SK-N-SH treated with all-trans-retinoic acid at 6 μM for 48 hours (cell line): ENCODE results near the gene PACSIN3.

Source experiments
- ATAC-seq: fragments of 200-7000 bp; cut with Tn5 transposase; 3 replicates; pipeline ENCODE4 v1.9.1; 2020; ENCODE audit warnings: mild to moderate bottlenecking, moderate library complexity
- ARNTL ChIP-seq: fragments of 450-650 bp; formaldehyde crosslinking; IDR thresholded peaks from 2 replicates; pipeline ENCODE4 v1.5.0; 2020; ENCODE audit warnings: low read depth, mild to moderate bottlenecking, moderate library complexity, borderline replicate concordance
- BACH2 ChIP-seq: fragments of 250-450 bp; sonication (Bioruptor Pico); IDR thresholded peaks from 2 replicates; pipeline ENCODE4 v1.9.0; 2021; ENCODE audit warnings: mild to moderate bottlenecking, borderline replicate concordance
- CREB5 ChIP-seq: fragments of 250-450 bp; sonication (Bioruptor Pico); IDR thresholded peaks from 2 replicates; pipeline ENCODE4 v1.5.1; 2020; ENCODE audit warnings: low read depth, mild to moderate bottlenecking, moderate library complexity
- CSDC2 ChIP-seq: fragments of 250-450 bp; sonication (Bioruptor Pico); IDR thresholded peaks from 2 replicates; pipeline ENCODE4 v1.5.0; 2020; ENCODE audit warnings: mild to moderate bottlenecking, moderate library complexity
- ESRRG ChIP-seq: fragments of 250-450 bp; sonication (Bioruptor Pico); IDR thresholded peaks from 2 replicates; pipeline ENCODE4 v1.6.1; 2021; ENCODE audit warnings: mild to moderate bottlenecking
- GLIS3 ChIP-seq: fragments of 250-450 bp; sonication (Bioruptor Pico); IDR thresholded peaks from 2 replicates; pipeline ENCODE4 v1.5.0; 2020; ENCODE audit warnings: mild to moderate bottlenecking, moderate library complexity
- ISL1 ChIP-seq: fragments of 250-450 bp; sonication (Bioruptor Pico); IDR thresholded peaks from 2 replicates; pipeline ENCODE4 v2.1.2; 2022; ENCODE audit warnings: mild to moderate bottlenecking, moderate library complexity
- OSR1 ChIP-seq: fragments of 250-450 bp; sonication (Bioruptor Pico); IDR thresholded peaks from 2 replicates; pipeline ENCODE4 v1.8.0; 2022; ENCODE audit warnings: moderate library complexity, mild to moderate bottlenecking, inconsistent platforms
- PATZ1 ChIP-seq: fragments of 250-450 bp; sonication (Bioruptor Pico); IDR thresholded peaks from 2 replicates; pipeline ENCODE4 v1.8.0; 2020; ENCODE audit warnings: mild to moderate bottlenecking, moderate library complexity, borderline replicate concordance
- PPARA ChIP-seq: fragments of 250-450 bp; sonication (Bioruptor Pico); IDR thresholded peaks from 2 replicates; pipeline ENCODE4 v1.5.0; 2020; ENCODE audit warnings: mild to moderate bottlenecking, borderline replicate concordance
- RARB ChIP-seq: fragments of 250-450 bp; sonication (Bioruptor Pico); IDR thresholded peaks from 2 replicates; pipeline ENCODE4 v1.8.0; 2021; ENCODE audit warnings: mild to moderate bottlenecking, moderate library complexity
- SNAI2 ChIP-seq: fragments of 250-450 bp; sonication (Bioruptor Pico); IDR thresholded peaks from 2 replicates; pipeline ENCODE4 v1.5.0; 2020; ENCODE audit warnings: mild to moderate bottlenecking, moderate library complexity
- TCF4 ChIP-seq: fragments of 250-450 bp; sonication (Bioruptor Pico); IDR thresholded peaks from 2 replicates; pipeline ENCODE4 v1.8.0; 2021; ENCODE audit warnings: mild to moderate bottlenecking, moderate library complexity, borderline replicate concordance
- TOX ChIP-seq: fragments of 250-450 bp; sonication (Bioruptor Pico); IDR thresholded peaks from 2 replicates; pipeline ENCODE4 v1.8.0; 2021; ENCODE audit warnings: mild to moderate bottlenecking, moderate library complexity, borderline replicate concordance
- TSHZ2 ChIP-seq: fragments of 250-450 bp; sonication (Bioruptor Pico); IDR thresholded peaks from 2 replicates; pipeline ENCODE4 v1.5.0; 2020; ENCODE audit warnings: mild to moderate bottlenecking, moderate library complexity
- ZC3H10 ChIP-seq: fragments of 250-450 bp; sonication (Bioruptor Pico); IDR thresholded peaks from 2 replicates; pipeline ENCODE4 v1.5.1; 2021; ENCODE audit warnings: mild to moderate bottlenecking, moderate library complexity
- ZFP3 ChIP-seq: fragments of 250-450 bp; sonication (Bioruptor Pico); IDR thresholded peaks from 2 replicates; pipeline ENCODE4 v1.5.0; 2020; ENCODE audit warnings: mild to moderate bottlenecking, moderate library complexity
- ZFP30 ChIP-seq: fragments of 450-650 bp; formaldehyde crosslinking; IDR thresholded peaks from 2 replicates; pipeline ENCODE4 v1.5.0; 2022; ENCODE audit warnings: mild to moderate bottlenecking, moderate library complexity
- ZNF565 ChIP-seq: fragments of 450-650 bp; formaldehyde crosslinking; conservative IDR thresholded peaks from 2 replicates; pipeline ENCODE4 v1.5.0; 2020; ENCODE audit warnings: low read depth, mild to moderate bottlenecking, moderate library complexity
- ZNF70 ChIP-seq: fragments of 450-650 bp; formaldehyde crosslinking; IDR thresholded peaks from 2 replicates; pipeline ENCODE4 v1.5.0; 2020; ENCODE audit warnings: mild to moderate bottlenecking, moderate library complexity
- ZNF8 ChIP-seq: fragments of 450-650 bp; formaldehyde crosslinking; IDR thresholded peaks from 2 replicates; pipeline ENCODE4 v1.5.0; 2020; ENCODE audit warnings: mild to moderate bottlenecking, moderate library complexity
- TF ChIP-seq, protein P1 (sequence below): fragments of 250-450 bp; sonication (Bioruptor Pico); IDR thresholded peaks from 2 replicates; pipeline ENCODE4 v1.5.1; 2021; ENCODE audit warnings: mild to moderate bottlenecking, moderate library complexity

PACSIN3 gene

DNA sequence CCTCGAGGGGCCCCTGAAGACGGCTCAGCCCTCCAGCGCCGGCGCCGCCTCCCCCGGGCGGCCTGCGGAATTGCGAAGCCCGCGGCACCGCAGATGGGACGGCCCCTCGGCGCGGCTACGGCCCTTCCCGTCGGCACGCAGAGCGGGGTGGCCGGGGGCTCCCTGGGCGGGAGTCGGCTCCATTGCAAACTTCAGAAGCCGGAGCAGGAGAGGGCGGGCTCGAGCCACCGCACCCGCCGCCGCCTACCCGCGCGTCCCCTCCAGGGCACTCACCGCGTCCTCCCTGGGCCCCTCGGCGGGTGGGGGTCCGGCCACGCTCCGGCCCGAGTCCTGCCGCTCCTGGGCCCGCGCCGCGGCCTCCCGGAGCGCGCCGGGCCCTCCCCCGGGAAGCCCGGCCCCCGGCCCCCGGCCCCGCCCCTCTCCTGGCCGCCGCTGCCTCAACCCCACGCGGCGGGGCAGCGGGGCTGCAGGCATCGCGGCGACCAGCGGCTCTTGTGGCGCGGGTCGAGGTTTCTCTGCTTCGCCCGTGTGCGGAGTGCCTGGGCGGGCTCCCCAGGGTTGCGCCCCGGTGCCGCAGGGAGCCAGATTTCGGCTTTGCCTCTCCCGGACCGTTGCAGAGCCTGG, at the start of gene PACSIN3:
TSS of gene PACSIN3 (minus strand) at position 359 of the 624 bp plus-strand sequence. CDS start 3,707 bp downstream, outside the sequence.
- peak; percentile 66 for ATAC-seq
- TF ChIP-seq TOX (CRISPR knock-in tag) (no peak), RARB (CRISPR knock-in tag) (no peak), BACH2 (CRISPR knock-in tag) (no peak), GLIS3 (CRISPR knock-in tag) (no peak), TCF4 (CRISPR knock-in tag) (no peak), ARNTL (CRISPR knock-in tag) (no peak), ZNF8 (CRISPR knock-in tag) (no peak), ESRRG (CRISPR knock-in tag) (no peak), ISL1 (no peak), ZC3H10 (CRISPR knock-in tag) (no peak), OSR1 (CRISPR knock-in tag) (no peak), CSDC2 (CRISPR knock-in tag) (no peak), ZFP3 (CRISPR knock-in tag) (no peak), TSHZ2 (no peak), ZNF565 (no peak), PPARA (CRISPR knock-in tag) (no peak), ZFP30 (CRISPR knock-in tag) (no peak)

DNA sequence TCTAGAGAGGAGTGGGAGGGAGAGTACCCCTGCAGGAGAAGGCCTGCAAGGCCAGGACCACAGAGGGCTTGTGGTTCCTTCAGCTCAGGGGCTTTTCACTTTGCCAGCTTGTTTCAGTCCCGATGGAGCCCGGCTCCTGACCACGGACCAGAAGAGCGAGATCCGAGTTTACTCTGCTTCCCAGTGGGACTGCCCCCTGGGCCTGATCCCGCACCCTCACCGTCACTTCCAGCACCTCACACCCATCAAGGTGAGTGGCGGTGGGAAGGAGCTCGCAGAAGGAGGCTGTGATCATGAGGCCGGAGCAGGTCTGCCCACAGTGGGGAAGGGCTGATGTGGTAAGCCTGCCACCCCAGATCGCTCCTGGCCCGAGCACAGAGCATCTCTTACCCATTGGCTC, 48.9 kb upstream of the PACSIN3 start:
- TF ChIP-seq PATZ1 (CRISPR knock-in tag): no peak
- TF ChIP-seq GLIS3 (CRISPR knock-in tag): no peak
- no peak for TF ChIP-seq ISL1
- TF ChIP-seq ZNF8 (CRISPR knock-in tag): no peak
- TF ChIP-seq PPARA (CRISPR knock-in tag): no peak
- no peak for TF ChIP-seq SNAI2 (CRISPR knock-in tag)
- TF ChIP-seq ARNTL (CRISPR knock-in tag): no peak
- TF ChIP-seq CSDC2 (CRISPR knock-in tag): no peak
- no peak for TF ChIP-seq ZC3H10 (CRISPR knock-in tag)
- TF ChIP-seq TOX (CRISPR knock-in tag): no peak
- TF ChIP-seq TSHZ2: no peak
- no peak for TF ChIP-seq ZFP3 (CRISPR knock-in tag)
- no peak for TF ChIP-seq TCF4 (CRISPR knock-in tag)
- no peak for ATAC-seq

GRCh38 chr11:47234669-47235100, 48.5 kb upstream of the PACSIN3 start:
- TF ChIP-seq RARB (CRISPR knock-in tag): no peak
- TF ChIP-seq TCF4 (CRISPR knock-in tag): no peak
- TF ChIP-seq SNAI2 (CRISPR knock-in tag): no peak
- no peak for TF ChIP-seq ESRRG (CRISPR knock-in tag)
- TF ChIP-seq PATZ1 (CRISPR knock-in tag): no peak
- TF ChIP-seq ZNF70 (CRISPR knock-in tag): no peak
- TF ChIP-seq, protein P1, sequence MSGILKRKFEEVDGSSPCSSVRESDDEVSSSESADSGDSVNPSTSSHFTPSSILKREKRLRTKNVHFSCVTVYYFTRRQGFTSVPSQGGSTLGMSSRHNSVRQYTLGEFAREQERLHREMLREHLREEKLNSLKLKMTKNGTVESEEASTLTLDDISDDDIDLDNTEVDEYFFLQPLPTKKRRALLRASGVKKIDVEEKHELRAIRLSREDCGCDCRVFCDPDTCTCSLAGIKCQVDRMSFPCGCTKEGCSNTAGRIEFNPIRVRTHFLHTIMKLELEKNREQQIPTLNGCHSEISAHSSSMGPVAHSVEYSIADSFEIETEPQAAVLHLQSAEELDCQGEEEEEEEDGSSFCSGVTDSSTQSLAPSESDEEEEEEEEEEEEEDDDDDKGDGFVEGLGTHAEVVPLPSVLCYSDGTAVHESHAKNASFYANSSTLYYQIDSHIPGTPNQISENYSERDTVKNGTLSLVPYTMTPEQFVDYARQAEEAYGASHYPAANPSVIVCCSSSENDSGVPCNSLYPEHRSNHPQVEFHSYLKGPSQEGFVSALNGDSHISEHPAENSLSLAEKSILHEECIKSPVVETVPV (CRISPR knock-in tag): no peak
- no peak for TF ChIP-seq CREB5 (CRISPR knock-in tag)
- no peak for TF ChIP-seq ZFP30 (CRISPR knock-in tag)
- no peak for TF ChIP-seq ZC3H10 (CRISPR knock-in tag)
- no peak for TF ChIP-seq ZNF8 (CRISPR knock-in tag)
- TF ChIP-seq CSDC2 (CRISPR knock-in tag): no peak
- TF ChIP-seq ZFP3 (CRISPR knock-in tag): no peak
- no peak; the same call in 2 of the 3 replicates for ATAC-seq
